ENCODE data around the gene EIF3D.

Gene EIF3D

GRCh38 chr22:36505998-36506635 lies 22.8 kb downstream of the EIF3D start:
- no peak for DNase-seq

- DNase-seq = no peak
Measured at GRCh38 chr22:36497910-36498665, 30.9 kb downstream of the EIF3D start.

GRCh38 chr22:36493690-36494110 lies 35.3 kb downstream of the EIF3D start:
- DNase-seq = no peak

- no peak for DNase-seq
Measured at GRCh38 chr22:36492109-36492508, 36.9 kb downstream of the EIF3D start.

GRCh38 chr22:36491155-36491554 lies 37.8 kb downstream of the EIF3D start:
- no peak for DNase-seq

GRCh38 chr22:36486619-36487384 lies 42.2 kb downstream of the EIF3D start:
- peak; percentile 66 for DNase-seq

GRCh38 chr22:36481393-36482168 lies 47.4 kb downstream of the EIF3D start, which contains the start of gene TXN2:
Gene TXN2 (minus strand): TSS chr22:36481640. CDS start chr22:36480837, 803 bp downstream.
- peak; percentile 98 for DNase-seq

GRCh38 chr22:36480941-36481392 lies 48.0 kb downstream of the EIF3D start:
- no peak for DNase-seq

GRCh38 chr22:36478966-36479365 lies 50.0 kb downstream of the EIF3D start:
- DNase-seq = no peak

- DNase-seq = no peak
Measured at GRCh38 chr22:36475341-36475740, 53.6 kb downstream of the EIF3D start.

GRCh38 chr22:36472689-36473088 lies 56.3 kb downstream of the EIF3D start:
- DNase-seq = no peak

GRCh38 chr22:36471341-36471821 lies 57.6 kb downstream of the EIF3D start:
- DNase-seq = no peak

- no peak for DNase-seq
Measured at GRCh38 chr22:36470994-36471331, 58.0 kb downstream of the EIF3D start.

GRCh38 chr22:36470162-36470993 lies 58.6 kb downstream of the EIF3D start:
- DNase-seq = peak; percentile 82

- DNase-seq = no peak
Measured at GRCh38 chr22:36469094-36469710, 59.8 kb downstream of the EIF3D start.

- no peak for DNase-seq
Measured at GRCh38 chr22:36467946-36468345, 61.0 kb downstream of the EIF3D start.

- no peak for DNase-seq
Measured at GRCh38 chr22:36467042-36467810, 61.7 kb downstream of the EIF3D start.

GRCh38 chr22:36466258-36466657 lies 62.7 kb downstream of the EIF3D start:
- no peak for DNase-seq

GRCh38 chr22:36465232-36466021 lies 63.5 kb downstream of the EIF3D start:
- DNase-seq = no peak

Data from NCI-H82 (cell line).